ENCODE results near the gene CD4.

The CD4 gene

DNA sequence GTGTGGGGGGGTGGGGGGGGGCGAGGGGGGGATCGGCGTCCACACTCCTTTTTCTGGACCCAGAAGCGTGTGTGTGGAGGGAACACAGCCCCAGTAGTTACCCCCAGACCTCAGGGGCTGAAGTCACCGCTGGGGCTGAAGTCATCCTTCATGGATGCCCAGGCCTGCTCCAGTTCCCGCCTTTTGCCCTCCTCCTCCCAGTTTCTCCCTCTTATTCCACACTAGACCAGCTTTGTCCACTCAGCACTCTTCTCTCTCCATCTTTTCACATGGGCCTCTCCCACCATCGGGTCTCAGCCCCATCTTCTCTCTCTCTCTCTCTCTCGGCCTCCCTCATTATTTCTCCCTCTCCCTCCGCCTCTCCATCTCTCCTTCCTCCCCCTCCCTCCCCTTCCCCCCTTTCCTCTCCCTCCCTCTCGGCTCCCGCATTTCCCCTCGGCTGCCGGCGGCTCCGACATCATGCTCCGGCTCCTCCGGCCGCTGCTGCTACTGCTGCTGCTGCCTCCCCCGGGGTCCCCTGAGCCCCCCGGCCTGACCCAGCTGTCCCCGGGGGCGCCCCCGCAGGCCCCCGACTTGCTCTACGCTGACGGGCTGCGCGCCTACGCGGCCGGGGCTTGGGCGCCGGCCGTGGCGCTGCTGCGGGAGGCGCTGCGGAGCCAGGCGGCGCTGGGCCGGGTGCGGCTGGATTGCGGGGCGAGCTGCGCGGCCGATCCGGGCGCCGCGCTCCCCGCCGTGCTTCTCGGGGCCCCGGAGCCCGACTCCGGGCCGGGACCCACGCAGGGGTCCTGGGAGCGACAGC, 38.9 kb downstream of the CD4 start, which contains the start of gene P3H3:
Gene P3H3, plus strand, starts transcription at position 426 of the 799 bp plus-strand sequence. Its CDS starts 34 bp downstream, at position 460.
- no peak for TF ChIP-seq ZFX (IDR thresholded peaks at IDR 0.05)
- TF ChIP-seq, protein P1, sequence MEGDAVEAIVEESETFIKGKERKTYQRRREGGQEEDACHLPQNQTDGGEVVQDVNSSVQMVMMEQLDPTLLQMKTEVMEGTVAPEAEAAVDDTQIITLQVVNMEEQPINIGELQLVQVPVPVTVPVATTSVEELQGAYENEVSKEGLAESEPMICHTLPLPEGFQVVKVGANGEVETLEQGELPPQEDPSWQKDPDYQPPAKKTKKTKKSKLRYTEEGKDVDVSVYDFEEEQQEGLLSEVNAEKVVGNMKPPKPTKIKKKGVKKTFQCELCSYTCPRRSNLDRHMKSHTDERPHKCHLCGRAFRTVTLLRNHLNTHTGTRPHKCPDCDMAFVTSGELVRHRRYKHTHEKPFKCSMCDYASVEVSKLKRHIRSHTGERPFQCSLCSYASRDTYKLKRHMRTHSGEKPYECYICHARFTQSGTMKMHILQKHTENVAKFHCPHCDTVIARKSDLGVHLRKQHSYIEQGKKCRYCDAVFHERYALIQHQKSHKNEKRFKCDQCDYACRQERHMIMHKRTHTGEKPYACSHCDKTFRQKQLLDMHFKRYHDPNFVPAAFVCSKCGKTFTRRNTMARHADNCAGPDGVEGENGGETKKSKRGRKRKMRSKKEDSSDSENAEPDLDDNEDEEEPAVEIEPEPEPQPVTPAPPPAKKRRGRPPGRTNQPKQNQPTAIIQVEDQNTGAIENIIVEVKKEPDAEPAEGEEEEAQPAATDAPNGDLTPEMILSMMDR (conservative IDR thresholded peaks at IDR 0.05), result peak; percentile 31
- H3K27ac ChIP-seq, result no peak within 1 kb of the TSS; the same call in 1 of the 2 replicates

DNA sequence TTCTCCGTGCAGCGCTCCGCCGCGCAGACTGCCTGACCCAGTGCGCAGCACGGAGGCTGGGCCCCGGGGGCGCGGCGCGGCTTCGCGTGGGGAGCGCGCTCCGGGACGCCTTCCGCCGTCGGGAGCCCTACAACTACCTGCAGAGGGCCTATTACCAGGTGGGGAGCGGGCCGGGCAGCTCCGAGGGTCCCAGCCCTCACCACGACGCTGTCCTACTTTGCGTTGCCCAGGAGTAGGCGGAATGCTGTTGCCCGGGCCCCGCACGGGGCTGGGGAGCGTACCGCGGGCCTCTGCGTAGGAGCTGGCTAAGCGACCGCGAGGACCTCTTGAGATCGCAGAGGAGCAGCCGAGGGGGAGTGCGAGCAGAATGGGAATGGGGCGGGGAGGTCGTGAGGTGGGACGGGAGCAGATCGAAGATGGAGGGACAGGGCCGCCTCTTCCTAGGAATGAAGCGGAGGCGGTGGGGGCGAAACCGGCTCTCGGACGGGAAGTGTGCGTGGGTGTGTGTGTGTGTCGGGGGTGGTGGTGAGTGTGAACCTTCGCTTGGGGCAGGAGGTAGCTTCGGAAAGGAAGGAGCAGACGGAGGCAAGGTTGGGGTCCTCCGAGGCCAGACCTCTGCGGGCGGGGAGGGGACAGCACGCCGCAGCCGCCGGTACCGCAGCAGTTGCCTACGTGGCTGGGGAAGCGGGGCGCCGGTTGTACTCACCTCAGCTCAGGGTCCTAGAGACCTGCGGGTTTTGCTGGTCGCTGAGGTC, 39.6 kb downstream of the CD4 start:
- no peak overlapping the region for H3K27ac ChIP-seq
- TF ChIP-seq, protein P1 (conservative IDR thresholded peaks at IDR 0.05), result peak; percentile 16
- no peak for TF ChIP-seq ZFX (IDR thresholded peaks at IDR 0.05)

DNA sequence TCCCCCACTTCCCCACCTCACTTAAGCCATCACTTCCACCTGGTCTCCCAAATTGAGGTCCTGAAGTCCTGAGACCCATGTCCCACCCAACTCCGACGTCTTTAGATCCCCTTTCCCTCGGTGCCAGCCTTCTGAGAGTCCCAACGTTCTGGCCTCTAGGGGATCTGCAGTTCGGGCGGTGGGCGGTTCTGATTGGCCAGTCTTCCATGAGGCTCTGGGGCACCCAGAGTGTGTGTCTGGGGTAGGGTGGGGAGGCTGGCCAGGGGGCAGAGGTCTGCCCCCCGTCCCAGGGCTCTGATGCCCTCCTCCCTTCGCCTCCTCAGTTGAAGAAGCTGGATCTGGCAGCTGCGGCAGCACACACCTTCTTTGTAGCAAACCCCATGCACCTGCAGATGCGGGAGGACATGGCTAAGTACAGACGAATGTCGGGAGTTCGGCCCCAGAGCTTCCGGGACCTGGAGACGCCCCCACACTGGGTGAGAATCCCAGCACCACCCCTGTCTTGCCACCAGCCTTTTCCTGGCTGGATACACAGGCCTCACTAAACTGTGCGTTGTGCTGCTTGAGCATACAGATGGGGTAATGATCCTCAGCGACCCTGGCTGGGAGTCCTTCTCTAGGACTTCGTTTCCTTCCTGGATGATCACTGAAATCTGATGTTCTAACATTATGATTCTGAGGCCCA, 40.4 kb downstream of the CD4 start:
- no peak overlapping the region for H3K27ac ChIP-seq
- TF ChIP-seq ZFX (IDR thresholded peaks at IDR 0.05), result no peak
- TF ChIP-seq, protein P1 (conservative IDR thresholded peaks at IDR 0.05), result no peak

DNA sequence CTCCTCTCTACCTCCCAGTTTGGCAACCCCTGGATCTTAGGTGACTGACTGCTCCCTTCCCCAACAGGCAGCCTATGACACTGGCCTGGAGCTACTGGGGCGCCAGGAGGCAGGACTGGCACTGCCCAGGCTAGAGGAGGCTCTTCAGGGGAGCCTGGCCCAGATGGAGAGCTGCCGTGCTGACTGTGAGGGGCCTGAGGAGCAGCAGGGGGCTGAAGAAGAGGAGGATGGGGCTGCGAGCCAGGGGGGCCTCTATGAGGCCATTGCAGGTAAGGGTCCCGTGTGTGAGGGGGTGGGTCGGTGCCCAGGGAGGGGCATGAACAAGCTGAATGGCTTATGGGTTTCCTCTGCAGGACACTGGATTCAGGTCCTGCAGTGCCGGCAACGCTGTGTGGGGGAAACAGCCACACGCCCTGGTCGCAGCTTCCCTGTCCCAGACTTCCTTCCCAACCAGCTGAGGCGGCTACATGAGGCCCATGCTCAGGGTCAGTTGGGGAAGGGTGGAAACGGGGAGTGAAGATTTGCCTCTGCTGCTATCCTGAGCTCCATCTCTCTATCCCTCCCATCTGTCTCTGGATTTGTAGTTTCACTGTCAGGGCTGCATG, 41.1 kb downstream of the CD4 start:
- no peak for TF ChIP-seq ZFX (IDR thresholded peaks at IDR 0.05)
- TF ChIP-seq, protein P1 (conservative IDR thresholded peaks at IDR 0.05), result no peak
- no peak overlapping the region for H3K27ac ChIP-seq

DNA sequence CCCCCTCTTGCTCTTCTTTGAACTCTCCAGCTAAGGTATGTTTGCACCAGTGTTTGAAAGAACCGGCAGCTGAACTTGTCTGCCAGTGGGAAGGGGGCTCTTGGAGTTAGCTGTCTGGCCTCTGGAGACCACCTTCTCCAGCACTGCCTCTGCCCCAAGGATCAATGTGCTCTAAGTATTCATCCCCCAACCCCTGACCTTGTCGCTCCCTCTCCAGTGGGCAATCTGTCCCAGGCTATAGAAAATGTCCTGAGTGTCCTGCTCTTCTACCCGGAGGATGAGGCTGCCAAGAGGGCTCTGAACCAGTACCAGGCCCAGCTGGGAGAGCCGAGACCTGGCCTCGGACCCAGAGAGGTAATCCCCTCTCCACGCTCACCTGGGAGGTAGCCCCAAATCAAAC, 41.7 kb downstream of the CD4 start:
- H3K27ac ChIP-seq, result no peak overlapping the region
- TF ChIP-seq, protein P1 (conservative IDR thresholded peaks at IDR 0.05), result no peak
- no peak for TF ChIP-seq ZFX (IDR thresholded peaks at IDR 0.05)

DNA sequence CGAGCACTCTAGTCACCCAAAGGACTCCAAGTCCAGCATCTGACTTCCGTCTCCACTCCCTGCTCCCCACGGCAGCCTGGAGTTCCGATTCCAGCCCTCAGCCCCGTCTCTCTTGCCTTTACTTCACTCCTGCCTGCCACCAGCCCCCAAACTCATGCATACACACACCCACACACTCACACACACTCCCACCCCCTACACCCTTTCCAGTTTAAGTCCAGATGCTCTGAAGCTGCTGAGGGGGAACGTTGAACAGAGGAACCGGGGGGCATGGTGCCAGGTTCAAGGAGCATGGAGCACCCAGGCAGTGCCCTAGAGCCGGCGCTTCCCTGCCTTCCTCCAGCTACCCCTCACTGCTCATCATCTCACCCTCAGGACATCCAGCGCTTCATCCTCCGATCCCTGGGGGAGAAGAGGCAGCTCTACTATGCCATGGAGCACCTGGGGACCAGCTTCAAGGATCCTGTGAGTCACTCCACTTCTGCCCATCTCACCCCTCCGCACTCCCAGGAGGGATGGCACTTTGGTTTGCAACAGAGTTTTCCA, 42.2 kb downstream of the CD4 start:
- TF ChIP-seq, protein P1 (conservative IDR thresholded peaks at IDR 0.05), result no peak
- no peak for TF ChIP-seq ZFX (IDR thresholded peaks at IDR 0.05)
- no peak overlapping the region for H3K27ac ChIP-seq

Data from C4-2B (cell line).